ENCODE data around the gene WNK2.

- TF ChIP-seq POLR2A (IDR thresholded peaks at IDR 0.05; ENCODE audit: low read length) (no peak), CTCF (IDR thresholded peaks at IDR 0.05) (no peak), SMC3 (IDR thresholded peaks at IDR 0.05) (no peak), ZFP36 (IDR thresholded peaks at IDR 0.05; ENCODE audit: borderline replicate concordance, partially characterized antibody) (no peak), CHD4 (IDR thresholded peaks at IDR 0.05; ENCODE audit: borderline replicate concordance) (no peak), MAX (IDR thresholded peaks at IDR 0.05) (no peak), CBX8 (IDR thresholded peaks at IDR 0.05) (no peak), PHF8 (IDR thresholded peaks at IDR 0.05; ENCODE audit: borderline replicate concordance, low read depth) (no peak), EHMT2 (IDR thresholded peaks at IDR 0.05; ENCODE audit: low read depth) (no peak), BCL3 (IDR thresholded peaks at IDR 0.05) (no peak), CHD2 (IDR thresholded peaks at IDR 0.05; ENCODE audit: low read length, partially characterized antibody) (no peak)
- TF ChIP-seq, protein P1, sequence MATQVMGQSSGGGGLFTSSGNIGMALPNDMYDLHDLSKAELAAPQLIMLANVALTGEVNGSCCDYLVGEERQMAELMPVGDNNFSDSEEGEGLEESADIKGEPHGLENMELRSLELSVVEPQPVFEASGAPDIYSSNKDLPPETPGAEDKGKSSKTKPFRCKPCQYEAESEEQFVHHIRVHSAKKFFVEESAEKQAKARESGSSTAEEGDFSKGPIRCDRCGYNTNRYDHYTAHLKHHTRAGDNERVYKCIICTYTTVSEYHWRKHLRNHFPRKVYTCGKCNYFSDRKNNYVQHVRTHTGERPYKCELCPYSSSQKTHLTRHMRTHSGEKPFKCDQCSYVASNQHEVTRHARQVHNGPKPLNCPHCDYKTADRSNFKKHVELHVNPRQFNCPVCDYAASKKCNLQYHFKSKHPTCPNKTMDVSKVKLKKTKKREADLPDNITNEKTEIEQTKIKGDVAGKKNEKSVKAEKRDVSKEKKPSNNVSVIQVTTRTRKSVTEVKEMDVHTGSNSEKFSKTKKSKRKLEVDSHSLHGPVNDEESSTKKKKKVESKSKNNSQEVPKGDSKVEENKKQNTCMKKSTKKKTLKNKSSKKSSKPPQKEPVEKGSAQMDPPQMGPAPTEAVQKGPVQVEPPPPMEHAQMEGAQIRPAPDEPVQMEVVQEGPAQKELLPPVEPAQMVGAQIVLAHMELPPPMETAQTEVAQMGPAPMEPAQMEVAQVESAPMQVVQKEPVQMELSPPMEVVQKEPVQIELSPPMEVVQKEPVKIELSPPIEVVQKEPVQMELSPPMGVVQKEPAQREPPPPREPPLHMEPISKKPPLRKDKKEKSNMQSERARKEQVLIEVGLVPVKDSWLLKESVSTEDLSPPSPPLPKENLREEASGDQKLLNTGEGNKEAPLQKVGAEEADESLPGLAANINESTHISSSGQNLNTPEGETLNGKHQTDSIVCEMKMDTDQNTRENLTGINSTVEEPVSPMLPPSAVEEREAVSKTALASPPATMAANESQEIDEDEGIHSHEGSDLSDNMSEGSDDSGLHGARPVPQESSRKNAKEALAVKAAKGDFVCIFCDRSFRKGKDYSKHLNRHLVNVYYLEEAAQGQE (IDR thresholded peaks at IDR 0.05) = no peak
Observed at GRCh38 chr9:93166699-93167098, 17.2 kb upstream of the WNK2 start.
